ENCODE measurements around the gene SCGB1A1.

Gene SCGB1A1

DNA sequence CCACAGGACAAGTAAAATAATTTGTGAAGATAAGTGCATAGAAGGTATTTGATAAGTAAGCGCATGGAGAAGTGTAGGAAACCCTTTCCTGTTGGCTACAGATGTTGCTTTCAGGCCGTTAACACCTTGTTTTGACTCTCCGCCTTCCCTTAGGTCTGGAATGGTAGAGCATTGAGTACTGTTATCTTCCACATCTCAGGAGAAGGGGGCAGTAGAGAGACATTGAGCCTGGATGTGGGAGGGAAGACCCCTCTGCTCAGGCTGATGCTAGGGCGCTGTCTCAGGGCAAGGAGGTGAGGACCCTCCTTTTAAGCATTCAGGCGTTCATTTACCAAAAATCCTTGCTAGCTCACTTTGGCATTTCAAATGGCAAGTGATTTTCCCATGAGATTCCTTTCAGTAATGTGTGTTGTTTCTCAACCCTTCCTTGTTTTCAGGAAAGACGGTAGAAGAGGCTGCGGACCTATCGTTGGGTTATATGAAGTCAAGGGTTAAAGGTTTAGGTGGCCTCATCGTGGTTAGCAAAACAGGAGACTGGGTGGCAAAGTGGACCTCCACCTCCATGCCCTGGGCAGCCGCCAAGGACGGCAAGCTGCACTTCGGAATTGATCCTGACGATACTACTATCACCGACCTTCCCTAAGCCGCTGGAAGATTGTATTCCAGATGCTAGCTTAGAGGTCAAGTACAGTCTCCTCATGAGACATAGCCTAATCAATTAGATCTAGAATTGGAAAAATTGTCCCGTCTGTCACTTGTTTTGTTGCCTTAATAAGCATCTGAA is 27.0 kb upstream of the SCGB1A1 start:
- H3K27me3 ChIP-seq (ENCODE audit: low read length): no peaks in the 10 kb centered on the region
- H3K36me3 ChIP-seq (ENCODE audit: low read length): no peaks in the 10 kb centered on the region
- no peaks in the 10 kb centered on the region for H3F3A ChIP-seq (ENCODE audit: insufficient read depth)
- H3K9me3 ChIP-seq (ENCODE audit: insufficient read depth, low read length): no peaks in the 10 kb centered on the region
- no peak overlapping the region for H3K27ac ChIP-seq (ENCODE audit: low read depth, low read length)
- H3K9me2 ChIP-seq (replicated peaks; ENCODE audit: insufficient read depth, low read length): no peaks in the 10 kb centered on the region
- TF ChIP-seq CTCF (IDR thresholded peaks at IDR 0.05; ENCODE audit: insufficient read depth, low read length, poor library complexity, severe bottlenecking) (no peak), EZH2phosphoT487 (conservative IDR thresholded peaks at IDR 0.05; ENCODE audit: low read length) (no peak)
- H3K9ac ChIP-seq (ENCODE audit: low read length): no peak overlapping the region
- H3K4me2 ChIP-seq (ENCODE audit: low read depth, low read length, poor library complexity, severe bottlenecking): no peak overlapping the region
- H3K4me3 ChIP-seq (ENCODE audit: insufficient read depth, low read length, poor library complexity, severe bottlenecking): no peak overlapping the region
- no peaks in the 10 kb centered on the region for H3K79me2 ChIP-seq (ENCODE audit: insufficient read depth, low read length)
- no peaks in the 10 kb centered on the region for H4K20me1 ChIP-seq (ENCODE audit: low read depth, low read length)
- no peak overlapping the region for H2AFZ ChIP-seq (ENCODE audit: low read depth, low read length, severe bottlenecking)

GRCh38 chr11:62392506-62392905 is 26.3 kb upstream of the SCGB1A1 start:
- Histone ChIP-seq H2AFZ (ENCODE audit: low read depth, low read length, severe bottlenecking) (no peak overlapping the region), H3K27me3 (ENCODE audit: low read length) (no peaks in the 10 kb centered on the region), H3K79me2 (ENCODE audit: insufficient read depth, low read length) (no peaks in the 10 kb centered on the region), H3K9me2 (replicated peaks; ENCODE audit: insufficient read depth, low read length) (no peaks in the 10 kb centered on the region), H3F3A (ENCODE audit: insufficient read depth) (no peaks in the 10 kb centered on the region), H4K20me1 (ENCODE audit: low read depth, low read length) (no peaks in the 10 kb centered on the region), H3K9me3 (ENCODE audit: insufficient read depth, low read length) (no peaks in the 10 kb centered on the region), H3K4me3 (ENCODE audit: insufficient read depth, low read length, poor library complexity, severe bottlenecking) (no peak overlapping the region), H3K9ac (ENCODE audit: low read length) (no peak overlapping the region), H3K27ac (ENCODE audit: low read depth, low read length) (no peak overlapping the region), H3K36me3 (ENCODE audit: low read length) (no peaks in the 10 kb centered on the region), H3K4me2 (ENCODE audit: low read depth, low read length, poor library complexity, severe bottlenecking) (no peak overlapping the region)
- TF ChIP-seq EZH2phosphoT487 (conservative IDR thresholded peaks at IDR 0.05; ENCODE audit: low read length) (no peak), CTCF (IDR thresholded peaks at IDR 0.05; ENCODE audit: insufficient read depth, low read length, poor library complexity, severe bottlenecking) (no peak)

DNA sequence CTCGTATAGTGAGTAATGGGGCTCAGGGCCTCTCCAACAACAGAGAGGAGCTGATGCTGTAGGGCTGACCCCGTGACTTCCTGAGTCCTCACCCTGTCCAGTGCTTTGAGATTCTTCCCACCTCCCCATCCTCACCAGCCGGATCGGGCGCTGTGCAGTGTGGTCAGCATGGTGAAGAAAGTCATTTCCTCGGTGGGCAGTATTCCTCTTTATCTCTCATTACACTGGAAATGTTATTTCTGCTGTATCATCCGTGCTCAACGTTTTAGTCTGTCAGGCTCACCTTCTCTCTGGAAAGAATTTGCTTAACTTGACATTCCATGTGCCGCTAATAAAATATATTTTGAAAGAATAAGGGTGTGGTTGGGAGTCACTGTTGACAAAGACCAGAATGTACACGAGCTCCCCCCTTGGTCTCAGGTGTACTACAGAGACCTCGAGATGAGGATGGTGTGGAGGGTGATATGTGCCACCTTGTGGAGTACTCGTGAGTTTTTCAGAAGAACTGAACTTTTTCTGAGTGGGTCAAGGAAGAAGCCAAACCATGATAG is 25.7 kb upstream of the SCGB1A1 start:
- H3K4me2 ChIP-seq (ENCODE audit: low read depth, low read length, poor library complexity, severe bottlenecking): no peak overlapping the region
- H3K27me3 ChIP-seq (ENCODE audit: low read length): no peaks in the 10 kb centered on the region
- no peak overlapping the region for H3K9ac ChIP-seq (ENCODE audit: low read length)
- no peak overlapping the region for H3K27ac ChIP-seq (ENCODE audit: low read depth, low read length)
- H3K9me3 ChIP-seq (ENCODE audit: insufficient read depth, low read length): no peaks in the 10 kb centered on the region
- TF ChIP-seq CTCF (IDR thresholded peaks at IDR 0.05; ENCODE audit: insufficient read depth, low read length, poor library complexity, severe bottlenecking): peak; percentile 31
- no peak for TF ChIP-seq EZH2phosphoT487 (conservative IDR thresholded peaks at IDR 0.05; ENCODE audit: low read length)
- H3K79me2 ChIP-seq (ENCODE audit: insufficient read depth, low read length): no peaks in the 10 kb centered on the region
- H4K20me1 ChIP-seq (ENCODE audit: low read depth, low read length): no peaks in the 10 kb centered on the region
- H2AFZ ChIP-seq (ENCODE audit: low read depth, low read length, severe bottlenecking): no peak overlapping the region
- H3K9me2 ChIP-seq (replicated peaks; ENCODE audit: insufficient read depth, low read length): no peaks in the 10 kb centered on the region
- H3K36me3 ChIP-seq (ENCODE audit: low read length): no peaks in the 10 kb centered on the region
- H3K4me3 ChIP-seq (ENCODE audit: insufficient read depth, low read length, poor library complexity, severe bottlenecking): no peak overlapping the region
- no peaks in the 10 kb centered on the region for H3F3A ChIP-seq (ENCODE audit: insufficient read depth)
